ENCODE data around the gene BLOC1S6. TPM values are rescaled to one million over a fixed set of nuclear protein-coding genes. Genes with fewer than 3 reads are reported as not detected.

Gene BLOC1S6
- total and polyA plus RNA-seq, 2 of the 13 experiments (the other 11 are each of a cell fraction or from before 2014, with no cell fraction given): 11.8 to 44.3 TPM

DNA sequence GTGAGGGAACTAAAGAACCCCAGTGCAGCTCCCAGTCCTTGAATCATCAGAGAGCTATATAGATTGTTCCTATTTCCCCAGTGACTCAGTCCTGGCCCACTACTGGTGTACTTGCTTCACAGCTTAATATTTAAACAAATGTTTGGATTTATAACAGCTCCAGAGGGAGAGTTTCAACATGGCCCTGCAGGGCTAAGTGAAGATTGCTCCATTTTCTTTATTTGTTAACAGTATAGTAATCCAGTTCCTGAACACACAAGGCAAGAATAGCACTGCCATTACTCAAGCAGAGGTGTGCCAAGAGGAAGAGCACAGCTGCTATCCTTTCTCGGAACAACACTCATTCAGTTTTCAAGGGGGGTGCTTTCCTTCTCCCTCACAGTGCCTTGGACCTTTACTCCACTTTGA, 54.2 kb downstream of the BLOC1S6 start (continued):
- TF ChIP-seq DR1 (CRISPR knock-in tag; IDR thresholded peaks at IDR 0.05) (no peak), CBX1 (IDR thresholded peaks at IDR 0.05; ENCODE audit: low read depth) (no peak), ZFYVE20 (CRISPR knock-in tag; IDR thresholded peaks at IDR 0.05; ENCODE audit: borderline replicate concordance, low read depth) (no peak), SPEN (CRISPR knock-in tag; IDR thresholded peaks at IDR 0.05; ENCODE audit: low read depth) (no peak), ZNF790 (CRISPR knock-in tag; IDR thresholded peaks at IDR 0.05; ENCODE audit: borderline replicate concordance) (no peak), ZBTB8A (CRISPR knock-in tag; IDR thresholded peaks at IDR 0.05; ENCODE audit: borderline replicate concordance, low read depth) (no peak), ZNF605 (CRISPR knock-in tag; IDR thresholded peaks at IDR 0.05) (no peak), ZNF33B (CRISPR knock-in tag; IDR thresholded peaks at IDR 0.05) (no peak), MIER2 (CRISPR knock-in tag; IDR thresholded peaks at IDR 0.05) (peak; percentile 76; the same call in 1 of the 2 replicates), ZFP62 (CRISPR knock-in tag; IDR thresholded peaks at IDR 0.05) (no peak), NONO (IDR thresholded peaks at IDR 0.05) (no peak), NONO (CRISPR knock-in tag; conservative IDR thresholded peaks at IDR 0.05) (no peak), NFE2 (CRISPR knock-in tag; IDR thresholded peaks at IDR 0.05) (no peak), EHMT2 (IDR thresholded peaks at IDR 0.05; ENCODE audit: borderline replicate concordance, low read depth, low read length) (no peak; the same call in 1 of the 2 replicates), THAP11 (CRISPR knock-in tag; IDR thresholded peaks at IDR 0.05) (peak; percentile 44; the same call in 1 of the 2 replicates), NKX3-1 (CRISPR knock-in tag; IDR thresholded peaks at IDR 0.05) (no peak), NFYB (CRISPR knock-in tag; IDR thresholded peaks at IDR 0.05) (no peak), KLF9 (CRISPR knock-in tag; IDR thresholded peaks at IDR 0.05; ENCODE audit: low read depth) (no peak), POLR2AphosphoS2 (IDR thresholded peaks at IDR 0.05; ENCODE audit: low read depth, low read length) (no peak)
- TF ChIP-seq, protein P1, sequence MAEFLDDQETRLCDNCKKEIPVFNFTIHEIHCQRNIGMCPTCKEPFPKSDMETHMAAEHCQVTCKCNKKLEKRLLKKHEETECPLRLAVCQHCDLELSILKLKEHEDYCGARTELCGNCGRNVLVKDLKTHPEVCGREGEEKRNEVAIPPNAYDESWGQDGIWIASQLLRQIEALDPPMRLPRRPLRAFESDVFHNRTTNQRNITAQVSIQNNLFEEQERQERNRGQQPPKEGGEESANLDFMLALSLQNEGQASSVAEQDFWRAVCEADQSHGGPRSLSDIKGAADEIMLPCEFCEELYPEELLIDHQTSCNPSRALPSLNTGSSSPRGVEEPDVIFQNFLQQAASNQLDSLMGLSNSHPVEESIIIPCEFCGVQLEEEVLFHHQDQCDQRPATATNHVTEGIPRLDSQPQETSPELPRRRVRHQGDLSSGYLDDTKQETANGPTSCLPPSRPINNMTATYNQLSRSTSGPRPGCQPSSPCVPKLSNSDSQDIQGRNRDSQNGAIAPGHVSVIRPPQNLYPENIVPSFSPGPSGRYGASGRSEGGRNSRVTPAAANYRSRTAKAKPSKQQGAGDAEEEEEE (CRISPR knock-in tag; IDR thresholded peaks at IDR 0.05; ENCODE audit: borderline replicate concordance): no peak
- TF ChIP-seq, protein P2, sequence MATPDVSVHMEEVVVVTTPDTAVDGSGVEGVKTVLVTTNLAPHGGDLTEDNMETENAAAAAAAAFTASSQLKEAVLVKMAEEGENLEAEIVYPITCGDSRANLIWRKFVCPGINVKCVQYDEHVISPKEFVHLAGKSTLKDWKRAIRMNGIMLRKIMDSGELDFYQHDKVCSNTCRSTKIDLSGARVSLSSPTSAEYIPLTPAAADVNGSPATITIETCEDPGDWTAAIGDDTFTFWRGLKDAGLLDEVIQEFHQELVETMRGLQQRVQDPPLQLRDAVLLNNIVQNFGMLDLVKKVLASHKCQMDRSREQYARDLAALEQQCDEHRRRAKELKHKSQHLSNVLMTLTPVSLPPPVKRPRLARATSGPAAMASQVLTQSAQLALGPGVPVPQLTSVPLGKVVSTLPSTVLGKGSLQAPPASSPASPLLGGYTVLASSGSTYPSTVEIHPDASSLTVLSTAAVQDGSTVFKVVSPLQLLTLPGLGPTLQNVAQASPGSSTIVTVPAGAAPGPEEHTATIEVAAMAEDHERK (CRISPR knock-in tag; IDR thresholded peaks at IDR 0.05; ENCODE audit: low read depth): no peak
- TF ChIP-seq, protein P3, sequence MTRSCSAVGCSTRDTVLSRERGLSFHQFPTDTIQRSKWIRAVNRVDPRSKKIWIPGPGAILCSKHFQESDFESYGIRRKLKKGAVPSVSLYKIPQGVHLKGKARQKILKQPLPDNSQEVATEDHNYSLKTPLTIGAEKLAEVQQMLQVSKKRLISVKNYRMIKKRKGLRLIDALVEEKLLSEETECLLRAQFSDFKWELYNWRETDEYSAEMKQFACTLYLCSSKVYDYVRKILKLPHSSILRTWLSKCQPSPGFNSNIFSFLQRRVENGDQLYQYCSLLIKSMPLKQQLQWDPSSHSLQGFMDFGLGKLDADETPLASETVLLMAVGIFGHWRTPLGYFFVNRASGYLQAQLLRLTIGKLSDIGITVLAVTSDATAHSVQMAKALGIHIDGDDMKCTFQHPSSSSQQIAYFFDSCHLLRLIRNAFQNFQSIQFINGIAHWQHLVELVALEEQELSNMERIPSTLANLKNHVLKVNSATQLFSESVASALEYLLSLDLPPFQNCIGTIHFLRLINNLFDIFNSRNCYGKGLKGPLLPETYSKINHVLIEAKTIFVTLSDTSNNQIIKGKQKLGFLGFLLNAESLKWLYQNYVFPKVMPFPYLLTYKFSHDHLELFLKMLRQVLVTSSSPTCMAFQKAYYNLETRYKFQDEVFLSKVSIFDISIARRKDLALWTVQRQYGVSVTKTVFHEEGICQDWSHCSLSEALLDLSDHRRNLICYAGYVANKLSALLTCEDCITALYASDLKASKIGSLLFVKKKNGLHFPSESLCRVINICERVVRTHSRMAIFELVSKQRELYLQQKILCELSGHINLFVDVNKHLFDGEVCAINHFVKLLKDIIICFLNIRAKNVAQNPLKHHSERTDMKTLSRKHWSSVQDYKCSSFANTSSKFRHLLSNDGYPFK (CRISPR knock-in tag; IDR thresholded peaks at IDR 0.05; ENCODE audit: borderline replicate concordance): no peak
- TF ChIP-seq, protein P4, sequence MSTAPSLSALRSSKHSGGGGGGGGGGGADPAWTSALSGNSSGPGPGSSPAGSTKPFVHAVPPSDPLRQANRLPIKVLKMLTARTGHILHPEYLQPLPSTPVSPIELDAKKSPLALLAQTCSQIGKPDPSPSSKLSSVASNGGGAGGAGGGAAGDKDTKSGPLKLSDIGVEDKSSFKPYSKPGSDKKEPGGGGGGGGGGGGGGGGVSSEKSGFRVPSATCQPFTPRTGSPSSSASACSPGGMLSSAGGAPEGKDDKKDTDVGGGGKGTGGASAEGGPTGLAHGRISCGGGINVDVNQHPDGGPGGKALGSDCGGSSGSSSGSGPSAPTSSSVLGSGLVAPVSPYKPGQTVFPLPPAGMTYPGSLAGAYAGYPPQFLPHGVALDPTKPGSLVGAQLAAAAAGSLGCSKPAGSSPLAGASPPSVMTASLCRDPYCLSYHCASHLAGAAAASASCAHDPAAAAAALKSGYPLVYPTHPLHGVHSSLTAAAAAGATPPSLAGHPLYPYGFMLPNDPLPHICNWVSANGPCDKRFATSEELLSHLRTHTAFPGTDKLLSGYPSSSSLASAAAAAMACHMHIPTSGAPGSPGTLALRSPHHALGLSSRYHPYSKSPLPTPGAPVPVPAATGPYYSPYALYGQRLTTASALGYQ (CRISPR knock-in tag; IDR thresholded peaks at IDR 0.05): no peak

All from HepG2 (cell line).